CD4-positive, alpha-beta memory T cell (primary cell): Measurements from ENCODE around the gene POLD3. TPM values are rescaled to one million over a fixed set of nuclear protein-coding genes. Genes with fewer than 3 reads are reported as not detected.
A peak's percentile ranks its signal among the peaks of the same experiment; 100 is the strongest.

Experiments used
- CTCF ChIA-PET: fragments of 350-600 bp; sonication (Branson Sonifier 250); formaldehyde crosslinking; loops from one replicate; lab custom pipeline; 2021; ENCODE audit warnings: inconsistent platforms; ENCODE audit not compliant: partially characterized antibody; lab: Charles Lee
- POLR2A ChIA-PET: fragments of 350-600 bp; sonication (Branson Sonifier 250); formaldehyde crosslinking; loops from one replicate; lab custom pipeline; 2021; ENCODE audit not compliant: partially characterized antibody; lab: Charles Lee
- DNase-seq, 5 donors: peaks; one replicate each; pipeline versions ENCODE4 v3.0.0 to v3.0.0-alpha.2; 2020 to 2022; ENCODE audit warnings: mixed read lengths in 1 of 5
- H3K27ac ChIP-seq: one replicate; pipeline ENCODE4 v1.7.0; 2013; ENCODE audit warnings: low read depth, low read length
- H3K27me3 ChIP-seq: 2 replicates; pipeline ENCODE4 v1.7.0; 2013; ENCODE audit warnings: mild to moderate bottlenecking, low read length, moderate library complexity; ENCODE audit not compliant: insufficient read depth
- H3K36me3 ChIP-seq: 2 replicates; pipeline ENCODE4 v1.7.0; 2013; ENCODE audit warnings: mild to moderate bottlenecking, low read length, moderate library complexity; ENCODE audit not compliant: insufficient read depth
- H3K4me1 ChIP-seq: 2 replicates; pipeline ENCODE4 v1.7.0; 2013; ENCODE audit warnings: mild to moderate bottlenecking, low read length, moderate library complexity; ENCODE audit not compliant: insufficient read depth
- H3K4me3 ChIP-seq, 2 donors: one replicate each; pipeline ENCODE4 v1.7.0; 2013; ENCODE audit warnings: low read length in 2 of 2, mild to moderate bottlenecking in 1 of 2
- H3K9me3 ChIP-seq, 2 donors: one replicate each; pipeline ENCODE4 v1.7.0; 2013; ENCODE audit warnings: low read length in 2 of 2, control low read depth in 1 of 2; ENCODE audit not compliant: control insufficient read depth in 1 of 2
- H3K27ac Mint-ChIP-seq, 7 donors: one replicate each; pipeline ENCODE4 v1.8.0; 2020 to 2021; ENCODE audit warnings: mixed read lengths in 7 of 7, mild to moderate bottlenecking in 6 of 7, inconsistent platforms in 3 of 7, moderate library complexity in 3 of 7
- H3K27me3 Mint-ChIP-seq, 2 donors: one replicate each; pipeline ENCODE4 v1.8.0; 2020 to 2021; ENCODE audit warnings: mixed read lengths in 2 of 2
- H3K36me3 Mint-ChIP-seq, 2 donors: one replicate each; pipeline ENCODE4 v1.8.0; 2020 to 2021; ENCODE audit warnings: mixed read lengths in 2 of 2, inconsistent platforms in 1 of 2, mild to moderate bottlenecking in 1 of 2
- H3K4me1 Mint-ChIP-seq, 4 donors: one replicate each; pipeline ENCODE4 v1.8.0; 2020 to 2021; ENCODE audit warnings: mixed read lengths in 4 of 4, mild to moderate bottlenecking in 1 of 4
- H3K4me3 Mint-ChIP-seq, 8 donors: one replicate each; pipeline ENCODE4 v1.8.0; 2020 to 2021; ENCODE audit warnings: mixed read lengths in 8 of 8, mild to moderate bottlenecking in 7 of 8, moderate library complexity in 6 of 8, inconsistent platforms in 3 of 8
- H3K9me3 Mint-ChIP-seq, 8 donors: one replicate each; pipeline ENCODE4 v1.8.0; 2020 to 2021; ENCODE audit warnings: mixed read lengths in 8 of 8, mild to moderate bottlenecking in 5 of 8, inconsistent platforms in 3 of 8, moderate library complexity in 1 of 8
- intact Hi-C: fragments of 100-400 bp; cut with micrococcal nuclease; formaldehyde crosslinking; loops from one replicate; pipeline ENCODE4 v1.15.1; 2023
- polyA plus RNA-seq, 2 donors: library from polyadenylated mRNA; unstranded; fragments of 300-500 nt; fragmentation: Illumina TruSeq; gene quantifications; one replicate each; pipeline ENCODE4 v1.2.3, GENCODE V29; 2021
- total RNA-seq, 2 experiments: library from RNA; stranded (reverse); gene quantifications; one replicate each; pipeline ENCODE4 v1.2.3, GENCODE V29; 2021

Gene POLD3
- total and polyA plus RNA-seq, 4 experiments from 2014 or later = 15.0 to 20.3 (median 16.9) TPM

DNA sequence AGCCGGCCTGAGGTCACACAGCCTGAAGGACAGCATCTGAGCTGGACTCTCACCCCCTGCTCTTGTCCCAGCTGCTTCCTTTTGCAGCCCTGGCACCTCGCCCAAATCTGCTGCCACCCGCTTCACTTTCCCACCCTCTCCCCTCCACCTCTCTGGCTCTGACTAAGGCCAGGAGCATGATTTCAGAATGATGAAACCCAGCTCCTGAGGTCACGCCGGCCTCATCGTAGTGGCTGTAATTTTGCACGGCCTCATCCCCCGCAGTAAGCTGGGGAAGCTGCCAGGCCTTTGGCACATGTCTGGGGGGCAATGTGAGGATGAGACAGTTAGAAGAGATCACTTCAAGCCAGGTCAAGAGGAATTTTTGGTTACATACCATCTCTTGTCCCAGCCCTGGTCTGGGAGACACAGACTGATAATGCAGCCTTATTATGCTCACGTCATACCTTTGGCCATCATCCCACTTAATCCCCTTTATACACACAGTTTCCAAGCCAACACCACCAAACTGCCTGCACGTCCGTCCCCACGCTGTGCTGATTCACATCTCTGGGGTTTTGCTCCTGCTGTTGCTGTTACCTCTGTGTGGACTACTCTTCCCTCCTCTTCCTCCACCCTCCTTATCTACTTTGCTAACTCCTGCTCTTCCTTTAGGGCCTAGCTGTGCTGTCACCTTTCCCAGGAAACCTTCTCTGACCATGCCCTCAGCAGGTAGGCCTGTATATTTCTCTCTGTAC, 80.7 kb downstream of the POLD3 start:
- Mint-ChIP-seq H3K4me3 (no peak overlapping the region), H3K9me3 (peaks cover 0 to 2% (median 0%) of the 10 kb centered on the region in 8 donors), H3K27me3 (no peaks in the 10 kb centered on the region), H3K36me3 (peaks cover 0 to 3% of the 10 kb centered on the region in 2 donors), H3K4me1 (no peaks in the 10 kb centered on the region), H3K27ac (peak overlapping the region in 1 of 7 donors; percentile 4)
- no peak overlapping the region for H3K27ac ChIP-seq
- H3K36me3 ChIP-seq = no peaks in the 10 kb centered on the region
- no peaks in the 10 kb centered on the region for H3K4me1 ChIP-seq
- CTCF ChIA-PET = interaction anchor here (0.9 kb wide), 1 partner anchor 52 kb away, joined by 3 read pairs; no protein-coding TSS in a partner anchor
- DNase-seq = no peak
- no peaks in the 10 kb centered on the region for H3K9me3 ChIP-seq
- no peaks in the 10 kb centered on the region for H3K27me3 ChIP-seq
- intact Hi-C loops = no loop called here
- H3K4me3 ChIP-seq = no peak overlapping the region
- POLR2A ChIA-PET = no interaction called here

DNA sequence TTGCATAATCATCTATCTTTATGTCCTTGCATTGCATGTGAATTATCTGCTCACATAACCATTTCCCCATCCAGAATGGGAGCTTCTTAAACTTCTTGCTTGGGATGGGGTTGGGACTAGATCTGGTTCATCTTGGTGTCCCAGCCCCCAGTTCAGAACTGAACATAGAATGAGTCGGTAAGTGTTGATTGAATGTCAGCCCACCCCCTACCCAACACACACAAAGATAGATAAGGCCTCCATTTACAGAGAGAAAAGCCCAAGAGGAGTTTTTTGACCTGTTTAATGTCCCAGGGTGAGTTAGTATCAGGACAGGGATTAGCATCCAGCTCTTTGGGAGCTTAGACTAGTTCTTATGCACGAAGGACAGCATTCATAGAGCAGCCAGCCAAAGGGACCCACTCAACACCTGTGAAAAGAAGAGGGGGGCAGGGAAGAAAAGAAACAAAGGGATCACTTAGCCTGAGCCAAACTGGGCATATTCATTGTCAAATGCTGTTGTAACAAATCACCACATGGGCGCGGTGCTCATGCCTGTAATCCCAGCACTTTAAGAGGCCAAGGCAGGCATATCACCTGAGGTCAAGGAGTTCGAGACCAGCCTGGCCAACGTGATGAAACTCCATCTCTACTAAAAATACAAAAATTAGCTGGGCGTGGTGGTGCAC, 81.4 kb downstream of the POLD3 start:
- Histone ChIP-seq H3K9me3 (no peaks in the 10 kb centered on the region), H3K27me3 (no peaks in the 10 kb centered on the region), H3K27ac (no peak overlapping the region), H3K4me1 (no peaks in the 10 kb centered on the region), H3K36me3 (no peaks in the 10 kb centered on the region), H3K4me3 (no peak overlapping the region)
- no peak overlapping the region for H3K4me3 Mint-ChIP-seq
- H3K27me3 Mint-ChIP-seq = no peaks in the 10 kb centered on the region
- POLR2A ChIA-PET = no interaction called here
- CTCF ChIA-PET = no interaction called here
- H3K27ac Mint-ChIP-seq = peak overlapping the region in 1 of 7 donors; percentile 4
- no peaks in the 10 kb centered on the region for H3K4me1 Mint-ChIP-seq
- H3K36me3 Mint-ChIP-seq = peaks cover 0 to 3% of the 10 kb centered on the region in 2 donors
- H3K9me3 Mint-ChIP-seq = peaks cover 0 to 2% (median 0%) of the 10 kb centered on the region in 8 donors
- DNase-seq = no peak
- intact Hi-C loops = no loop called here

- Histone ChIP-seq H3K4me3 (no peak overlapping the region), H3K9me3 (no peaks in the 10 kb centered on the region), H3K27ac (no peak overlapping the region), H3K36me3 (no peaks in the 10 kb centered on the region), H3K4me1 (no peaks in the 10 kb centered on the region), H3K27me3 (no peaks in the 10 kb centered on the region)
- H3K27me3 Mint-ChIP-seq = peaks cover 0 to 3% of the 10 kb centered on the region in 2 donors
- H3K27ac Mint-ChIP-seq = no peak overlapping the region
- ChIA-PET POLR2A (no interaction called here), CTCF (no interaction called here)
- peaks cover 0 to 3% of the 10 kb centered on the region in 2 donors for H3K36me3 Mint-ChIP-seq
- peaks cover 0 to 2% (median 0%) of the 10 kb centered on the region in 8 donors for H3K9me3 Mint-ChIP-seq
- no peak for DNase-seq
- no peak overlapping the region for H3K4me3 Mint-ChIP-seq
- H3K4me1 Mint-ChIP-seq = no peaks in the 10 kb centered on the region
- intact Hi-C loops = no loop called here
These were observed 83.4 kb downstream of the POLD3 start for GRCh38 chr11:74675761-74676160.

GRCh38 chr11:74676596-74676995, 84.2 kb downstream of the POLD3 start:
- POLR2A ChIA-PET = no interaction called here
- Histone ChIP-seq H3K27me3 (no peaks in the 10 kb centered on the region), H3K9me3 (no peaks in the 10 kb centered on the region), H3K4me3 (no peak overlapping the region), H3K4me1 (no peaks in the 10 kb centered on the region), H3K36me3 (no peaks in the 10 kb centered on the region), H3K27ac (no peak overlapping the region)
- CTCF ChIA-PET = no interaction called here
- H3K27me3 Mint-ChIP-seq = peaks cover 3 to 5% of the 10 kb centered on the region in 2 donors
- H3K4me1 Mint-ChIP-seq = no peaks in the 10 kb centered on the region
- H3K36me3 Mint-ChIP-seq = no peaks in the 10 kb centered on the region
- no peak for DNase-seq
- H3K27ac Mint-ChIP-seq = peak overlapping the region in 1 of 7 donors; percentile 62
- H3K9me3 Mint-ChIP-seq = peaks cover 0 to 2% (median 0%) of the 10 kb centered on the region in 8 donors
- intact Hi-C loops = no loop called here
- no peak overlapping the region for H3K4me3 Mint-ChIP-seq

DNA sequence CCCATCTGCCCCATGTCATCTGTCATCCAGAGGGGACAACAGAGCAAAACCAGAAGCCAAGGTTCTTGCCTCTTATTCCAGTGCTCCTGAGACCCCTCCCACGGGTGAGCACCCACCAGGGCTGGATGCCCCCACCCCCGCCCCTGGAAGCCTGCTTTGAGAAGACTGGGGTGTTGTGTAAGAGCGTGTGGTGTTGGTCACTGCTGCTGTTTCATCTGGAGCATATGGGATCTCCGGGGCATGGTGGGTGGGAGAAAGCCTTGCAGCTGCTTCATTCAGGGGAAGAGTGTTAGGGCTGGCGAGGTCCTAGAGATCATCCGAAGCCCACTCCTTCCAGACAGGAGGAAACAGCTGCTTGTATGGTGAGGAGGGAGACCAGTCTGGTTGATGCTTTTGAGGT, 84.7 kb downstream of the POLD3 start:
- H3K9me3 Mint-ChIP-seq = peaks cover 0 to 2% (median 0%) of the 10 kb centered on the region in 8 donors
- no peaks in the 10 kb centered on the region for H3K9me3 ChIP-seq
- H3K4me1 Mint-ChIP-seq = no peaks in the 10 kb centered on the region
- H3K27ac ChIP-seq = no peak overlapping the region
- no peaks in the 10 kb centered on the region for H3K4me1 ChIP-seq
- intact Hi-C loops = no loop called here
- H3K36me3 Mint-ChIP-seq = no peaks in the 10 kb centered on the region
- H3K4me3 ChIP-seq = no peak overlapping the region
- DNase-seq = no peak
- peaks cover 3 to 9% of the 10 kb centered on the region in 2 donors for H3K27me3 Mint-ChIP-seq
- H3K27ac Mint-ChIP-seq = no peak overlapping the region
- POLR2A ChIA-PET = no interaction called here
- no peaks in the 10 kb centered on the region for H3K36me3 ChIP-seq
- H3K27me3 ChIP-seq = no peaks in the 10 kb centered on the region
- CTCF ChIA-PET = no interaction called here
- H3K4me3 Mint-ChIP-seq = no peak overlapping the region

DNA sequence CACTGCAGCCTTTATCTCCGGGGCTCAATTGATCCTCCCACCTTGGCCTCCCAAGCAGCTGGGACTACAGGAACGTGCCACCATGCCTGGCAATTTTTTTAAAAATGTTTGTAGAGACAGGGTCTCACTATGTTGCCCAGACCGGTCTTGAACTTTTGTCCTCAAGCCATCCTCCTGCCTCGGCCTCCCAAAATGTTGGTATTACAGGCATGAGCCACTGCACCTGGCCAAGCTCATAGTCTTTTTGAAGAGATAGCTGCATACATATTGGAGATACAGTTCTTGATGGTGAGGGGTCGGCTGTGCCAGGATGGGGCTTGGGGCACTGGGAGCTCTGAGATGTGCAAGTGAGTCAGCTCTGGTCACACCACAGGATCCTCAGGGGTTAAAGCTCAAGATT, 85.7 kb downstream of the POLD3 start:
- CTCF ChIA-PET = interaction anchor here (1.3 kb wide), 1 partner anchor 62 kb away, joined by 4 read pairs; no protein-coding TSS in a partner anchor
- Histone ChIP-seq H3K4me1 (no peaks in the 10 kb centered on the region), H3K4me3 (no peak overlapping the region), H3K36me3 (no peaks in the 10 kb centered on the region), H3K9me3 (no peaks in the 10 kb centered on the region), H3K27ac (no peak overlapping the region), H3K27me3 (peaks cover 5% of the 10 kb centered on the region)
- peaks cover 0 to 2% (median 0%) of the 10 kb centered on the region in 8 donors for H3K9me3 Mint-ChIP-seq
- peaks cover 0 to 1% (median 0%) of the 10 kb centered on the region in 4 donors for H3K4me1 Mint-ChIP-seq
- peaks cover 11 to 16% of the 10 kb centered on the region in 2 donors for H3K27me3 Mint-ChIP-seq
- no peak overlapping the region for H3K4me3 Mint-ChIP-seq
- no peaks in the 10 kb centered on the region for H3K36me3 Mint-ChIP-seq
- no peak overlapping the region for H3K27ac Mint-ChIP-seq
- POLR2A ChIA-PET = no interaction called here
- intact Hi-C loops = no loop called here
- DNase-seq = no peak
